ENCODE measurements around the gene VARS1. TPM values are rescaled to one million over a fixed set of nuclear protein-coding genes. Genes with fewer than 3 reads are reported as not detected.
"Not testable (repeated sequence)": the region's sequence is repeated elsewhere in the genome, so short reads cannot be mapped to it uniquely, and the experiment has no call there.

The VARS1 gene
- polyA plus RNA-seq, 6 donors from 2014 or later: 42.2 to 70.6 (median 50.3) TPM

DNA sequence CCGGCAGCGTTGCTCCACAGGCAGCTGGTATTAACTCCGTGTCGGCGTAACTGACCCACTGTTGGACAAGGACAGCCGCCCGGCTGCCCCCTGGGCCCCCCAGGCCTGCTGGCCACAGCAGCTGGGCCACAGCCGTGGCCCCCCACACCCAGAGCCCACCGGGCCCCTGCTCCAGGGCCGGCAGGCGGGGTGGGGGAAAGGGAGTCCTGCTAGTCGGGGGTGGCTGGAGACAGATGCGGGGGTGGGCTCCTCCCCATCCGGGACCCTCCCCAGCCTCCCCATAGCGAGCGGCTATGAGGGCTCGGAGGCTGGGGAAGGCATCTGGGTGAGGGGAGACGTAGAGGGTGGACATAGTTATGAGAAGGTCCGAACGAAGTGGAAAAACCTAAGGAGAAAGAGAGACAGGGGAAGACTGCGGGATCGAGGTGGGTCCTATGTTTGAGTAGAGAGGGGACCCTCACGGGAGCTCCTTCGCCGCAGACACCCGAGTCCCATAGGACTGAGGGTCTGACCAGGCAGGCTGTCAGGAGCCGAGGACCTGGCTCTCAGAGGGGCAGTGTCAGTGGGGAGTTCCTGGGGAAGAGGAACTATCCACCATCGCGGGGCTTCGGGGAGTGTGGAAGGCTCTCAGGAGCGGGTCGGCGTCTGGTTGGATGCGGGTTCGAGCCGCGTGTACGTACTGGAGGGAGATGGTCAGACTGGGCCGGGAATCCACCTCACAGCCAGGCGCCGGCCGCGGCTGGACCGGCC lies 511 bp downstream of the VARS1 start:
- Mint-ChIP-seq H3K27ac (peak overlapping the region; percentile 97 to 99 (median 98)), H3K4me1 (peaks cover 37 to 69% (median 68%) of the 10 kb centered on the region in 3 donors), H3K4me3 (peak overlapping the region; percentile 93 to 99 (median 96)), H3K27me3 (no peaks in the 10 kb centered on the region), H3K36me3 (peaks cover 9 to 15% of the 10 kb centered on the region in 2 donors), H3K9me3 (no peaks in the 10 kb centered on the region)
- DNase-seq (no peak), ATAC-seq (ENCODE audit: low read depth in 2 of 2) (peak; percentile 11 to 18)

- peaks cover 40 to 75% (median 73%) of the 10 kb centered on the region in 3 donors for H3K4me1 Mint-ChIP-seq
- DNase-seq: no peak
- H3K36me3 Mint-ChIP-seq: peaks cover 9 to 15% of the 10 kb centered on the region in 2 donors
These were observed 1.2 kb downstream of the VARS1 start for GRCh38 chr6:31794294-31794865.

DNA sequence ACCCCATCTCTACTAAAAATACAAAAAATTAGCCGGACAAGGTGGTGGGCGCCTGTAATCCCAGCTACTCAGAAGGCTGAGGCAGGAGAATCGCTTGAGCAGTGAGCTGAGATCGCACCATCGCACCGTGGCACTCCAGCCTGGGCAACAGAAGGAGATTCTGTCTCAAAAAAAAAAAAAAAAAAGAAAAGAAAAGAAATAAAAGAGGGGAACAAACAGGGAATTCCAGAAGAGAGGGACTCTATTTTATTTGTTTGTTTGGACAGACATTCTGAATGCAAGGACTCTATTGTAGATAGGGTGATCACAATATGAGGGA lies 1.7 kb downstream of the VARS1 start:
- H3K27ac Mint-ChIP-seq: peak overlapping the region in 5 of 6 donors; percentile 15 to 97 (median 88)
- not testable (repeated sequence) for DNase-seq; H3K27me3 Mint-ChIP-seq; H3K9me3 Mint-ChIP-seq; ATAC-seq (ENCODE audit: low read depth in 2 of 2)
- H3K4me3 Mint-ChIP-seq: peak overlapping the region in 6 of 8 donors; percentile 80 to 99 (median 96)
- H3K36me3 Mint-ChIP-seq: peaks cover 9 to 15% of the 10 kb centered on the region in 2 donors
- H3K4me1 Mint-ChIP-seq: peaks cover 42 to 80% (median 77%) of the 10 kb centered on the region in 3 donors

More at GRCh38 chr6:31794294-31794865, 1.2 kb downstream of the VARS1 start:
- no peak for ATAC-seq (ENCODE audit: low read depth in 2 of 2)
- no peaks in the 10 kb centered on the region for H3K9me3 Mint-ChIP-seq
- H3K4me3 Mint-ChIP-seq: peak overlapping the region; percentile 80 to 99 (median 96)
- H3K27me3 Mint-ChIP-seq: no peaks in the 10 kb centered on the region
- H3K27ac Mint-ChIP-seq: peak overlapping the region; percentile 3 to 97 (median 66)

DNA sequence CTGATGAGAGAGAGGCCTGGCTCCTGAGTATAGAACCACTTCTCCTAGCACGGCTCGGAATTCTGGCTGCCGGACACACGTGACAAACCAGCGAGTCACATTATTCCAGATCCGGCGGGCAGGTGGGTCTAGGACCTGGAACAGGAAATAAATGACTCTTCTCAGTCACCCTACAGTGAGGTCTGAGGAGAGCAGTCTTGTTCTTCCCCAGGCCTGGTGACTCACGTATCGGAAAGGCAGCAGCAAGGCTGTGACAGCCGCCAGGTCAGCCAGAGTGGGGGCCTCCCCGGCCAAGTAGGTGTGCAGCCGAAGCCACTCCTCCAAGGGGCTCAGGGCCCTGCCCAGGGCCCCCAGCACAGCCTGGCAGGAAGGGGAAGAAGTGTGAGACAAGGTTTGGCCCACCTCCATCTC lies 2.8 kb downstream of the VARS1 start:
- Mint-ChIP-seq H3K36me3 (peaks cover 9 to 15% of the 10 kb centered on the region in 2 donors), H3K4me1 (peaks cover 41 to 74% (median 72%) of the 10 kb centered on the region in 3 donors), H3K27ac (peak overlapping the region in 1 of 6 donors; percentile 57), H3K9me3 (no peaks in the 10 kb centered on the region), H3K4me3 (peak overlapping the region in 2 of 8 donors; percentile 46 to 59), H3K27me3 (no peaks in the 10 kb centered on the region)
- ATAC-seq (ENCODE audit: low read depth in 2 of 2): no peak
- no peak for DNase-seq

- Mint-ChIP-seq H3K27ac (peak overlapping the region in 3 of 6 donors; percentile 33 to 85 (median 56)), H3K9me3 (no peaks in the 10 kb centered on the region), H3K36me3 (peaks cover 9 to 15% of the 10 kb centered on the region in 2 donors), H3K4me1 (peaks cover 35 to 70% (median 65%) of the 10 kb centered on the region in 3 donors), H3K4me3 (peak overlapping the region in 2 of 8 donors; percentile 5 to 84), H3K27me3 (no peaks in the 10 kb centered on the region)
- ATAC-seq (ENCODE audit: low read depth in 2 of 2) (no peak), DNase-seq (no peak)
These were observed 3.5 kb downstream of the VARS1 start for GRCh38 chr6:31792090-31792374.

DNA sequence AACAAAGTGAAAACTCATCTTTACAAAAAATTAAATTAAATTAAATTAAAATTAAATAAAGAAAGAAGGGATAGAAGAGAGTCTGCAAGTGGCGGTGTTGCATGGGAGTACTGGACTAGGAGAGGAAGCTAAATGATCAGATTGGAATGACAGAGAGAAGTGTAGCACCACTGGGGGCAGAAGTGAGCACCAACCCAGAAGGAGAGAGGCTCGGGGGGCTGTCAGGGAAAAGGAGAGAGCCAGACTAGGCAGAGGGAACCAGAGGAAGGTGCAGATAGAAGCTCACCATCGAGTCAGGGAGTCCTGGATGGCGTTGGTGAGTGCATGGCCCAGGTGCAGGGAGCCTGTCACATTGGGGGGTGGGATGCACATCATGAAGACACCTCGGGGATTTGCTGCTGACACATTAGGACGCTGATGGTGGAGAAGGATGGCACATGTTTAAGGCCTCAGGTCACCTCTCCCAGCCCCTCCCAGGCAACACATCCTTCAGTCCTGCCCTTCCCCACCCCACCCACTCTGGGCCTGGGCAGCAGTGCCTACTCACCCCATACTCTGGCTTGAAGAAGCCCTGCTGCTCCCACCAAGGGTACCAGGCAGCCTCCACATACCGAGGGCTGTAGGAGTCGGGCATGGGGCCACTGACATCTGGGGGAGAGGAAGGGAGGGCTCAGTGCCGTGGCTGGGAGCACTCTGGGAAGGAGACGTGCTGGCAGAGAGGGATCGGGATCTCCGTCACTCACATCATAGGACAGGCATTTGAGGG lies 4.0 kb downstream of the VARS1 start:
- Mint-ChIP-seq H3K36me3 (peaks cover 9 to 15% of the 10 kb centered on the region in 2 donors), H3K9me3 (no peaks in the 10 kb centered on the region), H3K27me3 (no peaks in the 10 kb centered on the region), H3K4me1 (peaks cover 33 to 65% (median 61%) of the 10 kb centered on the region in 3 donors), H3K4me3 (peak overlapping the region in 6 of 8 donors; percentile 17 to 84 (median 76)), H3K27ac (peak overlapping the region in 5 of 6 donors; percentile 1 to 65 (median 54))
- ATAC-seq (ENCODE audit: low read depth in 2 of 2) (no peak), DNase-seq (peak; percentile 24)

- Mint-ChIP-seq H3K9me3 (no peaks in the 10 kb centered on the region), H3K27ac (no peak overlapping the region), H3K27me3 (no peaks in the 10 kb centered on the region), H3K36me3 (peaks cover under 1 to 14% of the 10 kb centered on the region in 2 donors), H3K4me3 (no peak overlapping the region), H3K4me1 (peaks cover 12 to 36% (median 25%) of the 10 kb centered on the region in 3 donors)
- ATAC-seq (ENCODE audit: low read depth in 2 of 2) (no peak), DNase-seq (no peak)
These were observed 10.1 kb downstream of the VARS1 start for GRCh38 chr6:31785475-31785874.

GRCh38 chr6:31784098-31784925 lies 11.2 kb downstream of the VARS1 start:
- ATAC-seq (ENCODE audit: low read depth in 2 of 2): no peak
- peaks cover 0 to 12% of the 10 kb centered on the region in 2 donors for H3K36me3 Mint-ChIP-seq
- H3K27ac Mint-ChIP-seq: peak overlapping the region in 2 of 6 donors; percentile 56 to 76

DNA sequence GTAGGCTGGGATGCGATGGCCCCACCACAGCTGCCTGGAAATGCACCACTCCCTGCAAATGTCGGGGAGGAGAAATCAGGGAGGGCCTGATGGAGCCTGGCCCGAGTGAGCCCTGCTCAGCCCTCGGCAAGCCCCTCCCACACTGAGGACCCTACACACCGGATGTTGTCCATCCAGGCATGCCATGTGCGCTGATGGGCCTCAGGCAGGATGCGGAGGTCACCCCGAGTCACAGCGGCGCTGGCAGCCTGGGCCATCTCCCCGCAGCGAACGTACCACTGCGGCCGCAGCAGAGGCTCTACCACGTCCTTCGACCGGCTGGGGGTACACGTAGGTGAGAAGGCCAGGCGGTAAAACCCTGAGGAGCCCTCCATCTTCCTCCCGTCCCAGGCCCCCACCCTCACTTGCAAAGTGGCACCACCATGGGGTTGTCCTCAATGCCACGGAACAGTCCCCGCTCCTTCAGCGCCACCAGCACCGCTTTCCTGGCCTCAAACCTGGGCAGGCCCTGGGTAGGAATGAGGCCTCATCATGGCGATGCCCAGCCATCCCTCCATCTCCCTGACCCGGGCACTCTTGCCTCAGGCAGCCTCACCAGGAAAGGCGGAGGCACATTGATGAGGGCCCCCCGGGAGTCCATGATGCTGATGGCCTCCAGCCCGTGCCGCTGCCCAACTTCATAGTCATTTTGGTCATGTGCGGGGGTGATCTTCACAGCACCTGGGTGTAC lies 13.3 kb downstream of the VARS1 start:
- H3K27me3 Mint-ChIP-seq: no peaks in the 10 kb centered on the region
- H3K4me3 Mint-ChIP-seq: no peak overlapping the region
- DNase-seq: no peak
- no peaks in the 10 kb centered on the region for H3K9me3 Mint-ChIP-seq
- no peak overlapping the region for H3K27ac Mint-ChIP-seq
- H3K4me1 Mint-ChIP-seq: peaks cover 11 to 19% (median 16%) of the 10 kb centered on the region in 3 donors
- H3K36me3 Mint-ChIP-seq: peaks cover 0 to 12% of the 10 kb centered on the region in 2 donors
- ATAC-seq (ENCODE audit: low read depth in 2 of 2): no peak

More at GRCh38 chr6:31784098-31784925, 11.2 kb downstream of the VARS1 start:
- Mint-ChIP-seq H3K4me1 (peaks cover 6 to 29% (median 13%) of the 10 kb centered on the region in 3 donors), H3K9me3 (no peaks in the 10 kb centered on the region), H3K27me3 (no peaks in the 10 kb centered on the region), H3K4me3 (no peak overlapping the region)
- DNase-seq: no peak

DNA sequence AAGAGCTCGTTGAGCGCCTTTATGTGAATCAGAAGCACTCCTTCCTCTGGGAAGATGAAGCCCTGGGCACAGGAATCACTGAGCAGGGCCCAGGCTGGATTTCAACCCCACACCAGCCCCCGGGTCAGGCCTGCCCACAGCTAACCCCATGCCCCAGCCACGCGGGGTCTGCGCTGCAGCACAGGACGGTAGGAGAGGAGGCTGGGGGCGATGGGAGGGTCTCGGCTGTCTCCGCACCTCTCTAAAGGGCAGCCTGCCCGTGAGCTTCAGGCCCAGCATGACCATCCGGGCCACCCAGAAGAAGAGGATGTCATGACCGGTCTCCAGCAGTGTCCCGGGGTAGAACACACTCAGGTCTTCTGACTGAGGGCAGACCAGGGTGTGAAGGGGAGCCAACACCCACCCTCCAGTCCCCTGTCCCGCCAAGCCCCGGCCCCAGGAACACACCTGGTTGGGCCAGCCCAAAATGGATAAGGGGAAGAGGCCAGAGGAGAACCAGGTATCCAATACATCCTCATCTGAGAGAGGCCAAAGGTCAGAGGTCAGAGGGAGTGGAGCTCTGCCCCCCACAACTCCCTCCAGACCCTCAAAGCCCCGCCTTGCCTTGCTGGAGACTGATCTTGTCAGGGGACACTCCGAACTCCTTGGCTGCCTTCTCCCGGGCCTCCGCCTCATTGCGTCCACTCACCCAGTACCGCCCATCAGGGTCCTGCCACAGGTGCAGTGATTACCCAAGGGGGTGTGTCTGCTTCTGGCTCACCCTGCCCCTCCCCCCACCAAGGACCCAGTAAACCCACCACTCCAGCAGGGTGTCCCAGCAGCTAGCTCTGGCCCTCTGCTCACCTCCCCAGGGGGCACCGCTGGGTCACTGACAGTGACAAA lies 14.1 kb downstream of the VARS1 start:
- Mint-ChIP-seq H3K36me3 (peaks cover 0 to 12% of the 10 kb centered on the region in 2 donors), H3K27ac (peak overlapping the region in 1 of 6 donors; percentile 18), H3K4me3 (no peak overlapping the region), H3K27me3 (no peaks in the 10 kb centered on the region), H3K9me3 (no peaks in the 10 kb centered on the region), H3K4me1 (peaks cover 18 to 26% (median 24%) of the 10 kb centered on the region in 3 donors)
- ATAC-seq (ENCODE audit: low read depth in 2 of 2): no peak
- DNase-seq: no peak

DNA sequence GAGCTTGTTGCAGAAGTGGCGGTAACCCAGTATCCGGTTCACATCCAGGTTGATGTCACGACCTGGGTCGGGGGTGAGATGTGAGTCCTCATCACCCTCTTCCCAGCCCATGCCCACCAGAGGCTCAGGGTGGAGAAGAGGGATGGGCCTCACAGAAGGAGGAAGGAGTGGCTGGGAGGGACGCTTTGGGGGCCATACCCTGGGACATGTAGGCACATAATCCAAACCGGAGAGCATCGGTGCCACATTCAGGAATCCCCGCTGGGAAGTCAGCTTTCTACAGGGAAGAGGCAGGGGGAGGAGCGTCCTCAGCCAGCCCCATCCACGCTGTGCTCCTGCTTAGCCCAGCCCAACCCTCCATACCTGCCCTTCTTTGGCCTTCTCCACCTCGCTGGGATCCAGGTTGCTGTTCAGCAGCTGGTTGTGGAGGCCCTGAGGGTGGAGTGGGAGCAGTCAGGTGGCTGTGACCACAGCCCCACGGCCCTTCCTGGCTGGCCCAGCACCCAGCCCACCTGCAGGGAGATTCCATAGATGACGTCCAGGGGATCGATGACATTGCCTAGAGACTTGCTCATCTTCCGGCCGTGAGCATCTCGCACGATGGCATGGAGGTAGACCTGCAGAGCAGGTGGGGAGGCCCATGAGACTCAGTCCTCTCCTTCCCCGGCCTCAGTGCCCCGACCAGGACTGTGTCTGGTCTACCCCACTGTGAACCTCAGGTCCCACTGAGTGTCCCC lies 14.9 kb downstream of the VARS1 start:
- Mint-ChIP-seq H3K27ac (peak overlapping the region in 1 of 6 donors; percentile 65), H3K27me3 (no peaks in the 10 kb centered on the region), H3K9me3 (no peaks in the 10 kb centered on the region), H3K36me3 (peaks cover 0 to 12% of the 10 kb centered on the region in 2 donors), H3K4me1 (peaks cover 22 to 29% (median 26%) of the 10 kb centered on the region in 3 donors), H3K4me3 (no peak overlapping the region)
- ATAC-seq (ENCODE audit: low read depth in 2 of 2) (no peak), DNase-seq (no peak)

Data from naive B cell (primary cell).